Epidermal melanocyte (primary cell): ENCODE measurements around the gene ROMO1.
"Not testable (repeated sequence)": the region's sequence is repeated elsewhere in the genome, so short reads cannot be mapped to it uniquely, and the experiment has no call there.

ENCODE experiments used
- DNase-seq: peaks from one replicate; pipeline ENCODE4 v3.0.0; 2011; ENCODE audit warnings: low spot score; ENCODE audit not compliant: insufficient read length

Gene ROMO1

GRCh38 chr20:35680452-35681183 lies 18.6 kb upstream of the ROMO1 start:
- no peak for DNase-seq

- DNase-seq: no peak
These were observed 17.2 kb upstream of the ROMO1 start for GRCh38 chr20:35681960-35682359.

DNA sequence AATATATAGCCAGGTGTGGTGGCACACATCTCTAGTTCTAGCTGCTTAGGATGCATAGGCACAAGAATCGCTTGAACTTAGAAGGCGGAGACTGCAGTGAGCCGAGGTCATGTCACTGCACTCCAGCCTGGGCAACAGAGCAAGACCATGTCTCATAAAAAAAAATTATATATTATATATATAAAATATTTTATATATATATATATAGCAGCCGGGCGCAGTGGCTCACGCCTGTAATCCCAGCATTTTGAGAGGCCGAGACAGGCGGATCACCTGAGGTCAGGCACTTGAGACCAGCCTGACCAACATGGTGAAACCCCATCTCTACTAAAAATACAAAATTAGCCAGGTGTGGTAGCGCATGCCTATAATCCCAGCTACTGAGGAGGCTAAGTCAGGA lies 13.8 kb upstream of the ROMO1 start:
- not testable (repeated sequence) for DNase-seq

GRCh38 chr20:35686872-35687271 lies 12.3 kb upstream of the ROMO1 start:
- DNase-seq: not testable (repeated sequence)

- no peak for DNase-seq
These were observed 8.9 kb upstream of the ROMO1 start for GRCh38 chr20:35690265-35690664.

- DNase-seq: no peak
These were observed 3.9 kb upstream of the ROMO1 start for GRCh38 chr20:35695245-35695749.

DNA sequence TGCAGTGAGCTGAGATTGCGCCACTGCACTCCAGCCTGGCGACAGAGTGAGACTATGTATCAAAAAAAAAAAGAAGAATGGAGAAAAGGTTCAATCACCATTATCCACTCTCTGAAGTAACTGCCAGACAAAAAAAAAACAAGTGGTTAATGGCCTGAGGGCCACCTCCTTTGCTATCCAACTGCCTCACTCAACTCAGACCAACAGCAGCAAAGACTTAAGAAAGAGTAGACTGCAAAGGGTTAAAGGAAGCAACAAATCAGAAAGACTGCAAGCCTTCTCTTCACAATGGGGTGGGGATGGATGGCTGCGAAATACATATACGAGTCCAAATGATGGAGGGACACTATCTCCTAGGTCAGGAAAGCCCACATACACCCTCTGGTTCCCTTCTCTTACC lies 3.2 kb upstream of the ROMO1 start:
- no peak for DNase-seq

- DNase-seq: no peak
These were observed 1.4 kb upstream of the ROMO1 start for GRCh38 chr20:35697696-35698297.

GRCh38 chr20:35698298-35699126 lies 693 bp upstream of the ROMO1 start:
- DNase-seq: peak; percentile 30

DNA sequence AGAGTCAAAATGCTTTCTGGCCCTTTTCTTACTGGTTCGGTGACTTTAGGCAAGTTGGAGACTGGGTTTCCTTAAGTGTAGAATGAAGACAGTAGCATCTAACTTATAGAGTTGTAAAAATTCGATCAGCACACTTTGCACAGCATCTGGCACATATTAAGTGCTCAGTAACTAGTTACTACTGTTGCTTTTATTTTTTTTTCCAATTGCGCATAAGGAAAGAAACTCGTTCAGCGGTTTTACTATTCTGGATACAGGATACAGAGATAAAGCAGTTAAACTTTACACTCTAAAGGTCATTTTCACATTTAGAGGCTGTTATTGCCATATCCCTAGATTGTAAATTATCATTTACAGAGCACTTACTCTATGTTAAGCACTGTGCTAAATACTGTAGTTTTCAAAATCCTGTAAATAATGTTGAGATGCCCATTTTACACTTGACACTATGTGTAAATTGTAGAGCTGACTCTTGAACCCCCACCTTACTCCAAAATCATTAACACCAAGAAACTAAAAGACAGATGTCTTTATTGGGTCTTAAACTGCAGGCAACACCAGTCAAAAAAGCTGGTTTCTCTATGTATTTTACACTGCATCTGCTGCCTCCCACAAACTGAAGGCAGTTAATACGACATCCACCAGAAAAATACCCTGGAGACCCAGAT lies 886 bp downstream of the ROMO1 start:
- no peak for DNase-seq

DNA sequence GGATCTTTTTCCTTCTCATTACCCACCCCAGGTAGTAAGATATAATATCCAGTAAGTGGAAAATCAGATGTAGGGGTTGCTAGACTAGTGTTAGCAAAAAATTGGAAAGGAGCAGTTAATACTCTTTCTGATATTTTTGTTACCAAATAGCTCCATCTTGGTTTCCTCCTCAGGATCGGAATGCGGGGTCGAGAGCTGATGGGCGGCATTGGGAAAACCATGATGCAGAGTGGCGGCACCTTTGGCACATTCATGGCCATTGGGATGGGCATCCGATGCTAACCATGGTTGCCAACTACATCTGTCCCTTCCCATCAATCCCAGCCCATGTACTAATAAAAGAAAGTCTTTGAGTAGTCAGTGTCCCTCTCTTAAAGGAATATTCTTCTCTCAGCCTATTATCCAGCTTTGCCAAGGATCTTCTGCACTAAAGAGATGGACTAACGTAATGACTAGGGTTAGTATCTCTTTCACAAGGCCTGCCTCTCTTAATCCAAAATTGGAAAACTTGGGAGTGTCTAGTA lies 1.5 kb downstream of the ROMO1 start:
- no peak for DNase-seq

GRCh38 chr20:35702051-35702823 lies 3.0 kb downstream of the ROMO1 start:
- DNase-seq: no peak

DNA sequence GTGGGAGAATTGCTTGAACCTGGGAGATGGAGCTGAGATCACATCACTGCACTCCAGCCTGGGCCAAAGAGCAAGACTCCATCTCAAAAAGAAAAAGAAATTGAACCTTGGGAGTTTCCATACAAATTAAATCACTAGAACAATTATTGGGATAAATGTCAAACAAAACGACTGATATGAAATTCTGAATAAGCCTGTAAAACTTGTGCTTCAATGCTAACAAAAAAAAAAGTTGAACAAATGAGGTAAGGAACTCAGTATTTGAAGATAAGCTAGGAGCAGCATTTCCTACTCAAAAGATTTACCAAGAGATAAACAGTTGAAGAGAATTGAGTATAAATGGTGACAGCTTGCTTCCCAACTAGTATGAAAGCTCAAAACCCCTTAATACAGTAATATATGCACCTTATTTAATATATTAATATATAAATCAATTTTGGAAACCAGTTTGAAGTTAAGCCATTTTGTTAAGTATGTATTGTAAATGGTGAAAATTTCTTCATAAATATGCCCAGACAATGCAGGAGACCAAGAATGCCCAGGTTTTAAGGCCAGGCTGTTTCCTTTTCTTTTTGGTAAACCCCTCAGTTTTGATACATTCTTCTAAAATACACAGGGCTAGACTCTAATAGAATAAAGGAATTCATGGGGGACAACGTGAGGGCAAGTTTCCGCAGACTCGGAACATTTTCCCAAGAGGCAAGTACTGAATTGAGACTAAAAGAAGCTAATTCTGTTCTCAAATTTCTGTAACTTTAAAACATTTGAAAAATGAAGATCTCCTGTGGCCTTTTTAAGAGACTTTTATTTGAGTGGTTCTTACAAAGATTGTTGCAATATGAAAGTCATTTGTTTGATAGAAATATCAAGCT lies 3.9 kb downstream of the ROMO1 start:
- no peak for DNase-seq

DNA sequence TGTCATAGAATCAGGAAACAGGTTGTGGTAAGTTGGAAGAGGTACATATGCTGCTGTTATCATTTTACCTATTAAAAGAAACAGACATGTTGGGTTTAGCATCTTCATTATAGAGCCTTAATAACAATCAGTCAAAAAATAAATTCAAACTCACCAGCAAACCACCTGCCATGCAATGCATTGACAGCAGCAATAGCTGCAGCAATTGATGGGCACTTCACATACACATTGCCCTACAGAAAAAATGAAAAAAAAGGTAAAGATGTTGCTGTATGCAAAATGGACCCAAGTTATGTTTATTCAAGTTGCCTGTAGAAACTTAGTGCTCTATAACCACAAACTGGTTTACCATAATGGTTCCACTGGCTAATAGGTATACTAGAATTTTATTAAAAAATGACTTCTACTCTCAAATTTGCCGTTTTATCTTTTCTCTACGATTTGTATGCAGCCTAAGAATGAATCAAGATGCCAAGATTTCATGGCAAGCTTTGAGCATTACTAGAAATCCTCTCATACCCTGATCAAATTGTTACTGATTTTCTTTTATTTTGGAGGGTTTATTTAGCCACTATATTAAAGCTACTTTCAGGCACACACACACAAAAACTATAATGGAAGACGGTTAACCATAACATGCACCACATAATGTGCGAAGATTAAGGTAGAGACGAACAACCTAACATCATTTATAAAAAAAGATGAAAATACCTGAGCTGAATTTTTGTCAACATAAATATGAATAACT lies 5.5 kb downstream of the ROMO1 start:
- DNase-seq: no peak

GRCh38 chr20:35705894-35706293 lies 6.7 kb downstream of the ROMO1 start:
- DNase-seq: not testable (repeated sequence)

DNA sequence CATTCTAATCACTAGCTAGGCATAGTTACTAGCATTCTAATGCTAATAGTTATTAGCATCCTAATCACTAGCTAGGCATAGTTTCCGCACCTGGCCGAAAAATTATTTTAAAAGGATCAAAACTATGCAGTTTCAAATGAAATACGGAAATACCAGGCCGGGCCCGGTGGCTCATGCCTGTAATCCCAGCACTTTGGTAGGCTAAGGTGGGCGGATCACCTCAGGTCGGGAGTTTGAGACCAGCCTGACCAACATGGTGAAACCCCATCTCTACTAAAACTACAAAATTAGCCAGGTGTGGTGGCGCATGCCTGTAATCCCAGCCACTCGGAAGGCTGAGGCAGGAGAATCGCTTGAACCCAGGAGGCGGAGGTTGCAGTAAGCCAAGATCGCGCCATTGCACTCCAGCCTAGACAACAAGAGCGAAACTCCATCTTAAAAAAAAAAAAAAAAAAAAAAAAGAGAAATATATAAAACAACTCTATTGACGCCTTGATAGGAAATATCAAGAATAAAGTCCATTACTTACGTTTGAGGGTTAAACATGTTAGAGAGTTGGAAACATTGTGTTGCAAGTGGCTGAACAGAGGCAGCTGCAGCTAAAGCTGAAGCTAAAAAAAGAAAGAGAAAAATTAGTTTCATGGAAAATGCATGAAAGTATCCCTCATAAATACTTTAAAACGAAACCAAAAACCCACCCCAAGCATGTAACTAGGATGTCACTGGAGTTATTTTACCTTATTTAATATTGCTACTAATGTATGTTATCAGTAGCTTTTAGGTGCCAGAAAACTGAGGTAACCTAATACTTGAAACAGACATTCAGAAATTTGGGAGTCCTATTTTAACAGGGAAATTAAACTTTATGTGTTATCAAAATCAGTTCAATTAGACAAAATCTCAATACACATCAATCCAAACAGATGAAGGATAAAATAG lies 7.7 kb downstream of the ROMO1 start:
- DNase-seq: not testable (repeated sequence)

GRCh38 chr20:35708502-35708901 lies 9.3 kb downstream of the ROMO1 start:
- no peak for DNase-seq

GRCh38 chr20:35709259-35709658 lies 10.1 kb downstream of the ROMO1 start:
- no peak for DNase-seq
